Mesothelial cell of epicardium (in vitro differentiated cells): Measurements from ENCODE around the gene NBEAL2. TPM values are rescaled to one million over a fixed set of nuclear protein-coding genes. Genes with fewer than 3 reads are reported as not detected.

ENCODE experiments used
- DNase-seq, 2 experiments: peaks; one replicate each; pipeline ENCODE4 v3.0.0; 2021; ENCODE audit warnings: low spot score in 2 of 2; ENCODE audit not compliant: unreplicated experiment in 2 of 2
- H3K27ac Mint-ChIP-seq: 2 replicates; pipeline ENCODE4 v1.8.0; 2021; ENCODE audit warnings: mixed read lengths
- H3K27me3 Mint-ChIP-seq: 2 replicates; pipeline ENCODE4 v1.8.0; 2021; ENCODE audit warnings: low read depth, mixed read lengths
- H3K36me3 Mint-ChIP-seq: 2 replicates; pipeline ENCODE4 v1.8.0; 2021; ENCODE audit warnings: mixed read lengths
- H3K4me1 Mint-ChIP-seq: 2 replicates; pipeline ENCODE4 v1.8.0; 2021; ENCODE audit warnings: mixed read lengths
- H3K4me3 Mint-ChIP-seq: 2 replicates; pipeline ENCODE4 v1.8.0; 2021; ENCODE audit warnings: mild to moderate bottlenecking, moderate library complexity, mixed read lengths
- H3K9me3 Mint-ChIP-seq: 2 replicates; pipeline ENCODE4 v1.8.0; 2021; ENCODE audit warnings: mixed read lengths
- CTCF ChIP-seq: fragments of 200-600 bp; sonication (generic); IDR thresholded peaks from one replicate; pipeline ENCODE4 v1.5.0; 2021; ENCODE audit warnings: antibody characterized with exemption; ENCODE audit not compliant: unreplicated experiment
- total RNA-seq: library from RNA; stranded (reverse); gene quantifications from 3 replicates; pipeline ENCODE4 v1.2.1, GENCODE V29; 2021

Gene NBEAL2
- total RNA-seq, 1 donor from 2014 or later = 86.9 TPM

GRCh38 chr3:46999516-47000197 is 20.2 kb downstream of the NBEAL2 start:
- Mint-ChIP-seq H3K9me3 (no peaks in the 10 kb centered on the region), H3K36me3 (peaks cover 2% of the 10 kb centered on the region), H3K27me3 (no peaks in the 10 kb centered on the region), H3K27ac (no peak overlapping the region), H3K4me3 (no peak overlapping the region), H3K4me1 (peaks cover 10% of the 10 kb centered on the region)
- no peak for DNase-seq
- TF ChIP-seq CTCF = no peak

GRCh38 chr3:47000198-47000815 is 20.8 kb downstream of the NBEAL2 start:
- Mint-ChIP-seq H3K4me3 (no peak overlapping the region), H3K4me1 (peaks cover 10% of the 10 kb centered on the region), H3K9me3 (no peaks in the 10 kb centered on the region), H3K27ac (no peak overlapping the region), H3K36me3 (peaks cover 3% of the 10 kb centered on the region), H3K27me3 (no peaks in the 10 kb centered on the region)
- no peak for DNase-seq
- no peak for TF ChIP-seq CTCF

GRCh38 chr3:47000922-47001730 is 21.7 kb downstream of the NBEAL2 start:
- Mint-ChIP-seq H3K4me1 (peaks cover 10% of the 10 kb centered on the region), H3K27me3 (no peaks in the 10 kb centered on the region), H3K9me3 (no peaks in the 10 kb centered on the region), H3K36me3 (peaks cover 9% of the 10 kb centered on the region), H3K27ac (no peak overlapping the region), H3K4me3 (no peak overlapping the region)
- no peak for TF ChIP-seq CTCF
- no peak for DNase-seq

- Mint-ChIP-seq H3K27me3 (no peaks in the 10 kb centered on the region), H3K36me3 (peaks cover 14% of the 10 kb centered on the region), H3K4me3 (no peak overlapping the region), H3K4me1 (peaks cover 6% of the 10 kb centered on the region), H3K27ac (no peak overlapping the region), H3K9me3 (no peaks in the 10 kb centered on the region)
- DNase-seq = no peak
- no peak for TF ChIP-seq CTCF
Measured at GRCh38 chr3:47001731-47002170, 22.3 kb downstream of the NBEAL2 start.

- Mint-ChIP-seq H3K4me1 (peaks cover 1% of the 10 kb centered on the region), H3K4me3 (no peak overlapping the region), H3K9me3 (no peaks in the 10 kb centered on the region), H3K36me3 (peaks cover 15% of the 10 kb centered on the region), H3K27ac (no peak overlapping the region), H3K27me3 (no peaks in the 10 kb centered on the region)
- DNase-seq = no peak
- no peak for TF ChIP-seq CTCF
Measured at GRCh38 chr3:47002171-47003055, 22.9 kb downstream of the NBEAL2 start.
